AG09319 (cell line): ENCODE results near the gene KDM5B.
"Not testable (repeated sequence)": the region's sequence is repeated elsewhere in the genome, so short reads cannot be mapped to it uniquely, and the experiment has no call there.

Experiments
- DNase-seq: peaks from one replicate; pipeline ENCODE4 v3.0.0-alpha.2; 2010; ENCODE audit warnings: low read depth; ENCODE audit errors: extremely low read depth
- CTCF ChIP-seq: IDR thresholded peaks from 2 replicates; pipeline ENCODE4 v1.5.1; 2011; ENCODE audit warnings: low read depth, mild to moderate bottlenecking, inconsistent platforms, low read length, moderate library complexity

Gene KDM5B

DNA sequence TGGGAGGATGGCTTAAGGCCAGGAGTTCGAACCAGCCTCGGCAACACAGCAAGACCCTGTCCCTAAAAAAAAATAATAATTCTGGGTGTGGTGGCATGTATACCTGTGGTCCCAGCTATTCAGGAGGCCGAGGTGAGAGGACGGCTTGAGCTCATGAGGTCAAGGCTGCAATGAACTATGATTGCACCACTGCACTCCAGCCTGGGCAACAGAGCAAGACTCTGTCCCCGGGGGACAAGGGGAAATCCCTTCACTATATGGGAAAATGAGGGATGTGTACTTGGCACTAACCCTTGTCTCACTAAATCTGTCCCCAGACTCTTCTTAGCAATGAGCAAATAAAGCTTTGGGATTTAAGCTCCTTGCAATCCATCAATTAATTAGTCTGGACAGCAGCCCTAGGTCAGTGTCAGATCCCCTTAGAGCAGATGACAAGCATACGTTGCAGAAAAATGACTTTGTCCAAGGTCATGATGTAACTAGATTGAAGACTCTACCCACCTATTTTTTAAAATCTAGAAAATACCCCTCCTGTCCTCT is 9.4 kb downstream of the KDM5B start:
- DNase-seq: no peak
- TF ChIP-seq CTCF: no peak

DNA sequence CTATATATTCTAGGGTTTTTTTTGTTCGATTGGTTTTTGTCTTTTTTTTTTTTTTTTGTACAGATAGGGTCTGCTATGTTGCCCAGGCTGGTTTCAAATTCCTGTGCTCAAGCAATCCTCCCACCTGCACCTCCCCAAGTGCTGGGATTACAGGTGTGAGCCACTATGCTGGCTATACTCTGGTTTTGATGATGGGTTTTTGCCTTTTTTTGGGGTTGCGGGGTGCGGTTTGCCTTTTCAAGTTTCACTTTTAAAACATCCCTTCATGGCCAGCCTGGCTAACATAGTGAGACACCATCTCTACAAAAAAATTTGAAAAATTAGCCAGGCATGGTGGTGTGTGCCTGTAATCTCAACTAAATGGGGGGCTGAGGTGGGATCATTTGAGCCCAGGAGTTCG is 10.0 kb downstream of the KDM5B start:
- TF ChIP-seq CTCF: no peak
- DNase-seq: no peak

DNA sequence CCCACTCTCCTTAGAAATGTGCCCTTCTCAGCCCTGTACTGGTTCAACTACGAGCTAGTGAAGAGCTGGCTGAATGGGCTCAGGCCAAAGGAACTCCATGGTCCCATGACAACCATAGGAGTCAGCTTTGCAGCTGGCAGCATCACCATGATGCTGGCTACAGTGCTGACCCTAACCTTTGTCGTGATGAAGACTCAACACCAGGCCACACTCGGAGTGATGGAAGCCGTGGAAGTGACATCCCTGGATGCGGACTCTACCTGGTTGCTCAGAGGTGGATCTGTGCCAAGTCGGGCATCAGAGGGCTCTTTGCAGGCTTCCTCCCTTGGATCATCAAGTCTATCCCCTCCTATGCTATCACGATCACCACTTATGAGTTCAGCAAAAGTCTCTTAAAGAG is 11.6 kb downstream of the KDM5B start:
- no peak for DNase-seq

DNA sequence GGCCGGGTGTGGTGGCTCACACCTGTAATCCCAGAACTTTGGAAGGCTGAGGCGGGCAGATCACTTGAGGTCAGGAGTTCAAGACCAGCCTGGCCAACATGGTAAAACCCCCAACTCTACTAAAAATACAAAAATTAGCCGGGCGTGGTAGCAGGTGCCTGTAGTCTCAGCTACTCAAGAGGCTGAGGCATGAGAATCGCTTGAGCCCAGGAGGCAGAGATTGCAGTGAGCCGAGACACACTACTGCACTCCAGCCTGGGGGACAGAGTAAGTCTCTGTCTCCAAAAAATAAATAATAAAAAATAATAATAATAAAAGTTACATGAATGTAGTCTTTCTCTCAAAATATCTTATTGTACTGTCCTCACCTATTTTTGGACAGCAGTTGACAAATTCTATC is 13.3 kb downstream of the KDM5B start:
- DNase-seq: not testable (repeated sequence)

More for the DNA sequence above, 11.6 kb downstream of the KDM5B start:
- no peak for TF ChIP-seq CTCF

DNA sequence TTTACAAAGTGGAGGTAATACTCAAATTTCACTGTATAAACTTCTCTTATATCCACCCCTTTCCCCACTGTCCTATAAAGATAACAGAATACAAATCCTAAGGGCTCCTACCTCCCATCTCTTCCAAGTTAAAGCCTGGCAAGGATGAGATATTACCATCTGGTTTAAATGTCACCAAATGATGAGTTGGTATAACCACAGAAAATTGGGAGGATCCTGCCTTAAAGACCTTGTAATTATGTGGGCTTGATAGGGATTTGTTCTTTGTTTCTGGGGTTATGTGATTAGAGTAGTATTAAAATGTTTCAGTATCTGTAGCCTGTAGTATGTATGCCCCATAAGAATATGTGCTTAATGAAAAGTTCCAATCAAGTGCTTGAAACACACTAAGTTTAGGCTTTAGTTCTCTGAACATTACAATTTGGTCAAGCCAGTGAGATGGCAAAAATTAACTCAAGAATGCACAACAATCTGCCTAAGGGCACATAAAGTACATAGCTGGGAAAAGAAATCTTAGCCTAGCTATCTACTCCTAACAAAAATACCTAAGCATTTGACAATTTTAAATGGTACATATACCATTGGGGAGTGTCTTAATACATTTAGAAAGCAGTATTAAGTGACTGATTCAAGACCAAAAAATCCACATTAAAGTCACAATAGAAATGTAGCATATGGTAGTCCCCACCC is 14.0 kb downstream of the KDM5B start:
- TF ChIP-seq CTCF: no peak
- DNase-seq: no peak

DNA sequence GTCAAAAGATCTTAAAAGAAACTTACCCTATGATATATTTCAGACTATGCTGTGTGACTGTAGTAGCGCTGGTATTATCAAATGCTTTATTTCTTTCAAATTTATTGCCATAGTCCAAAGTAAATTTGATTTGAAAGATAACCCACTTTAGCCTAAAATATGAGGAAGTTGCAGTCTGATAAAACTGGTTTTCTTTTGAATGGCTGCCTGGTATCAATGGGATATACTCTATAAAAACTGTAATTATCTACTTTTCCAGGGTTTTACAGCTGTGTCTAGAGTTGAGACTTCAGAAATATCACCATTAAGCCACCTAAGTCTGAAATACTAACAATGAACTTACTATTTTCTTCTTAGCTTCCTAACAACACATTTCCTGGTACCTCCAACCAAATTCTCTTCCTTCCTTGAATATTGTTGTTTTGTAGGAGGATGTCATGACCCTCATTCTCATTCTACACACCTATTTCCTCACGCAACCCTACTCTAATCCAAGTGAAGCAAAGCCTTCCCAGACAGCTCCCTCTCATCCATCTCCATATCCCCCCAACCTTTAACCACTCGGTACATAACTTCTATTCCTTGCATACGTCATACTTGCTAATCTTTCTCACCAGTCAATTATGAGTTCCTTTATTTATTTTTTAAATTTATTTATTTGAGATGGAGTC is 17.0 kb downstream of the KDM5B start:
- TF ChIP-seq CTCF: no peak
- no peak for DNase-seq

DNA sequence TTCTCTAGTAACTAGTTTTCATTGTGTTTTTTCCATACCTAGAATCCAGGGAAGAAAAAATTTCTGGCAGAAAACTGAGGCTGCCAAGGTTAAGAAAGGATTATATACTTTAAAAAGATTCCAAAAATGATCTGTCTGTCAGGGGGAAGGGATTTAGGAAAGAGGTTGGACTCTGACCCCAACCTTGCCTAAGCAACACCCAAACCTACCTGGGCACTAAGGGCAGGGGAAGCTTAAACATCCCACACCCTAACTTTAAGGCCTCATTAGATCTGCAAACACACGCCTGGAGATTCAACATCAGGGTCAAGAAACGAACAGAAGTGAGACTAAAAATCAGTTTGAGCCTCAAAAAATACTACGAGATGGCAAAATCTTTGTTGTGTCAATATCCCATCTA is 19.4 kb downstream of the KDM5B start:
- no peak for TF ChIP-seq CTCF

More for the DNA sequence above, 19.4 kb downstream of the KDM5B start:
- DNase-seq: no peak
